ENCODE data around the gene SLCO4C1. TPM values are rescaled to one million over a fixed set of nuclear protein-coding genes. Genes with fewer than 3 reads are reported as not detected.

Gene SLCO4C1
- total and polyA plus RNA-seq, 2 experiments from 2014 or later, result not detected

GRCh38 chr5:102313912-102314311 lies 17.8 kb upstream of the SLCO4C1 start:
- H3K4me1 ChIP-seq (ENCODE audit: low read depth), result no peaks in the 10 kb centered on the region
- no peaks in the 10 kb centered on the region for H3K9me3 ChIP-seq (ENCODE audit: low read depth)
- no peak for DNase-seq (ENCODE audit: low read depth in 1 of 2, low spot score in 1 of 2)
- no peak for TF ChIP-seq CTCF (IDR thresholded peaks at IDR 0.05; ENCODE audit: low read depth, low read length)
- no peak overlapping the region for H3K27ac ChIP-seq
- H3K36me3 ChIP-seq, result no peaks in the 10 kb centered on the region
- H3K27me3 ChIP-seq, result no peaks in the 10 kb centered on the region
- no peak overlapping the region for H3K4me3 ChIP-seq

- Histone ChIP-seq H3K4me1 (ENCODE audit: low read depth) (no peaks in the 10 kb centered on the region), H3K27ac (no peak overlapping the region), H3K9me3 (ENCODE audit: low read depth) (no peaks in the 10 kb centered on the region), H3K4me3 (no peak overlapping the region), H3K36me3 (no peaks in the 10 kb centered on the region), H3K27me3 (no peaks in the 10 kb centered on the region)
- no peak for DNase-seq (ENCODE audit: low read depth in 1 of 2, low spot score in 1 of 2)
- no peak for TF ChIP-seq CTCF (IDR thresholded peaks at IDR 0.05; ENCODE audit: low read depth, low read length)
Measured at GRCh38 chr5:102312586-102313370, 16.7 kb upstream of the SLCO4C1 start.

- no peaks in the 10 kb centered on the region for H3K9me3 ChIP-seq (ENCODE audit: low read depth)
- H3K4me1 ChIP-seq (ENCODE audit: low read depth), result no peaks in the 10 kb centered on the region
- H3K27me3 ChIP-seq, result no peaks in the 10 kb centered on the region
- H3K4me3 ChIP-seq, result no peak overlapping the region
- TF ChIP-seq CTCF (IDR thresholded peaks at IDR 0.05; ENCODE audit: low read depth, low read length), result no peak
- H3K27ac ChIP-seq, result no peak overlapping the region
- DNase-seq (ENCODE audit: low read depth in 1 of 2, low spot score in 1 of 2), result no peak
- no peaks in the 10 kb centered on the region for H3K36me3 ChIP-seq
Measured at GRCh38 chr5:102309586-102309985, 13.5 kb upstream of the SLCO4C1 start.

GRCh38 chr5:102307232-102307631 lies 11.1 kb upstream of the SLCO4C1 start:
- no peaks in the 10 kb centered on the region for H3K9me3 ChIP-seq (ENCODE audit: low read depth)
- no peak overlapping the region for H3K4me3 ChIP-seq
- TF ChIP-seq CTCF (IDR thresholded peaks at IDR 0.05; ENCODE audit: low read depth, low read length), result no peak
- no peaks in the 10 kb centered on the region for H3K36me3 ChIP-seq
- H3K27me3 ChIP-seq, result no peaks in the 10 kb centered on the region
- DNase-seq (ENCODE audit: low read depth in 1 of 2, low spot score in 1 of 2), result no peak
- no peak overlapping the region for H3K27ac ChIP-seq
- no peaks in the 10 kb centered on the region for H3K4me1 ChIP-seq (ENCODE audit: low read depth)

- Histone ChIP-seq H3K36me3 (no peaks in the 10 kb centered on the region), H3K9me3 (ENCODE audit: low read depth) (no peaks in the 10 kb centered on the region), H3K27ac (no peak overlapping the region), H3K4me1 (ENCODE audit: low read depth) (no peaks in the 10 kb centered on the region), H3K27me3 (no peaks in the 10 kb centered on the region), H3K4me3 (no peak overlapping the region)
- no peak for DNase-seq (ENCODE audit: low read depth in 1 of 2, low spot score in 1 of 2)
- no peak for TF ChIP-seq CTCF (IDR thresholded peaks at IDR 0.05; ENCODE audit: low read depth, low read length)
Measured at GRCh38 chr5:102306121-102306520, 10.0 kb upstream of the SLCO4C1 start.

Measured in cardiac muscle cell (in vitro differentiated cells and primary cell).